GM15510 (cell line): ENCODE measurements around the gene PTPN22.

Source experiments
- POLR2A ChIP-seq: IDR thresholded peaks from 3 replicates; pipeline ENCODE4 v1.6.1; 2011; ENCODE audit warnings: borderline replicate concordance; ENCODE audit not compliant: insufficient read length; ENCODE audit errors: extremely low read depth

The PTPN22 gene

GRCh38 chr1:113898241-113898814 lies 26.8 kb upstream of the PTPN22 start:
- no peak for TF ChIP-seq POLR2A

- TF ChIP-seq POLR2A: no peak
Observed at GRCh38 chr1:113895961-113896360, 24.4 kb upstream of the PTPN22 start.

- no peak for TF ChIP-seq POLR2A
Observed at GRCh38 chr1:113895098-113895497, 23.6 kb upstream of the PTPN22 start.

- no peak for TF ChIP-seq POLR2A
Observed at GRCh38 chr1:113893267-113893666, 21.8 kb upstream of the PTPN22 start.

- no peak for TF ChIP-seq POLR2A
Observed at GRCh38 chr1:113891631-113892220, 20.2 kb upstream of the PTPN22 start.

GRCh38 chr1:113890816-113891215 lies 19.3 kb upstream of the PTPN22 start:
- no peak for TF ChIP-seq POLR2A

GRCh38 chr1:113887402-113888175 lies 16.1 kb upstream of the PTPN22 start, which contains the start of gene BCL2L15:
TSS of gene BCL2L15 (minus strand) at chr1:113887581. CDS start at chr1:113887375, 206 bp downstream.
- no peak for TF ChIP-seq POLR2A

- TF ChIP-seq POLR2A: no peak
Observed at GRCh38 chr1:113886417-113887401, 15.2 kb upstream of the PTPN22 start.

GRCh38 chr1:113881661-113882060 lies 10.1 kb upstream of the PTPN22 start:
- TF ChIP-seq POLR2A: no peak

GRCh38 chr1:113879739-113880038 lies 8.2 kb upstream of the PTPN22 start:
- no peak for TF ChIP-seq POLR2A

GRCh38 chr1:113876176-113876575 lies 4.7 kb upstream of the PTPN22 start:
- TF ChIP-seq POLR2A: no peak

- TF ChIP-seq POLR2A: no peak
Observed at GRCh38 chr1:113875714-113876113, 4.2 kb upstream of the PTPN22 start.

- TF ChIP-seq POLR2A: no peak
Observed at GRCh38 chr1:113874012-113874879, 2.7 kb upstream of the PTPN22 start.
